T-helper 2 cell (primary cell): ENCODE data around the gene ATG4D.

Source experiments
- DNase-seq, 5 experiments: peaks; one replicate each; pipeline versions ENCODE4 v3.0.0 to v3.0.0-alpha.2; 2012 to 2022

Gene ATG4D

GRCh38 chr19:10580979-10581631, 37.4 kb downstream of the ATG4D start:
- DNase-seq: peak; percentile 67 to 90 (median 80)

- DNase-seq: no peak
Observed at GRCh38 chr19:10582091-10582490, 38.4 kb downstream of the ATG4D start.

- no peak for DNase-seq
Observed at GRCh38 chr19:10583036-10583776, 39.5 kb downstream of the ATG4D start.

GRCh38 chr19:10586396-10586795, 42.7 kb downstream of the ATG4D start:
- DNase-seq: no peak

GRCh38 chr19:10587022-10587838, 43.5 kb downstream of the ATG4D start, which contains the start of gene AP1M2:
TSS of gene AP1M2 (minus strand) at chr19:10587312. CDS start at chr19:10587231, 81 bp downstream.
- no peak for DNase-seq

- no peak for DNase-seq
Observed at GRCh38 chr19:10587839-10588150, 44.1 kb downstream of the ATG4D start.

GRCh38 chr19:10593148-10593547, 49.4 kb downstream of the ATG4D start:
- no peak for DNase-seq

GRCh38 chr19:10593820-10594637, 50.3 kb downstream of the ATG4D start:
- no peak for DNase-seq

- no peak for DNase-seq
Observed at GRCh38 chr19:10600149-10600548, 56.4 kb downstream of the ATG4D start.

- DNase-seq: no peak
Observed at GRCh38 chr19:10601999-10602329, 58.3 kb downstream of the ATG4D start.

GRCh38 chr19:10602330-10603083, 58.8 kb downstream of the ATG4D start:
- peak; percentile 67 to 86 (median 83) for DNase-seq
